Lower lobe of right lung (tissue), 2 donors: ENCODE results near the gene C5. TPM values are rescaled to one million over a fixed set of nuclear protein-coding genes. Genes with fewer than 3 reads are reported as not detected.
A peak's percentile ranks its signal among the peaks of the same experiment; 100 is the strongest.
"Not testable (repeated sequence)": the region's sequence is repeated elsewhere in the genome, so short reads cannot be mapped to it uniquely, and the experiment has no call there.

Experiments
- ATAC-seq, 2 donors: fragments of 200-7000 bp; cut with Tn5 transposase; one replicate each; pipeline ENCODE4 v1.9.1; 2020 to 2022; ENCODE audit warnings: mild to moderate bottlenecking in 2 of 2, moderate library complexity in 2 of 2
- DNase-seq: peaks from one replicate; pipeline ENCODE4 v3.0.0-alpha.2; 2020
- H3K27ac ChIP-seq: fragments of 200-600 bp; one replicate; pipeline ENCODE4 v1.8.0; 2022
- H3K27me3 ChIP-seq: fragments of 200-600 bp; one replicate; pipeline ENCODE4 v1.8.0; 2022; ENCODE audit warnings: low read depth
- H3K36me3 ChIP-seq: fragments of 200-600 bp; one replicate; pipeline ENCODE4 v1.8.0; 2022; ENCODE audit warnings: mild to moderate bottlenecking
- H3K4me1 ChIP-seq: fragments of 200-600 bp; one replicate; pipeline ENCODE4 v1.8.0; 2022
- H3K4me3 ChIP-seq: fragments of 200-600 bp; one replicate; pipeline ENCODE4 v1.8.0; 2022; ENCODE audit warnings: mild to moderate bottlenecking
- H3K9me3 ChIP-seq: fragments of 200-600 bp; one replicate; pipeline ENCODE4 v1.8.0; 2022
- CTCF ChIP-seq: fragments of 200-600 bp; IDR thresholded peaks from one replicate; pipeline ENCODE4 v1.8.0; 2022; ENCODE audit warnings: antibody characterized with exemption, mild to moderate bottlenecking
- intact Hi-C: fragments of 100-400 bp; cut with DNase I; formaldehyde crosslinking; loops from one replicate; pipeline ENCODE4 v1.11.0; 2022
- long read RNA-seq: library from polyadenylated mRNA; unstranded; transcript quantifications from one replicate; pipeline ENCODE4 v2.0.0, GENCODE V29; 2021
- total RNA-seq: library from RNA; stranded (reverse); fragmentation: NEBNext Ultra II Directional; extraction: Animal tissue kit (Norgen Biotek cat#: 25700); gene quantifications from one replicate; pipeline ENCODE4 v1.2.1, GENCODE V29; 2021
- donor health status: DM: no; HTN: yes; CAD: no; lungs with severe emphysema.

Gene C5
- 22.1 TPM for total RNA-seq
- long read RNA-seq, full-length matches to known transcripts: 2 of 11 reads
- long read RNA-seq, partial matches to known transcripts: 5 of 11 reads
- long read RNA-seq, other reads (novel, unspliced or antisense): 4 of 11 reads

GRCh38 chr9:121050128-121050988 is at the start of gene C5:
C5 (minus strand) TSS chr9:121050275; CDS start chr9:121050246, 29 bp downstream.
- no peaks in the 10 kb centered on the region for H3K27me3 ChIP-seq
- DNase-seq (no peak), ATAC-seq (no peak)
- H3K27ac ChIP-seq: no peak within 1 kb of the TSS
- no peaks in the 10 kb centered on the region for H3K9me3 ChIP-seq
- intact Hi-C loops: no loop called here
- no peaks in the 10 kb centered on the region for H3K36me3 ChIP-seq
- no peak for TF ChIP-seq CTCF
- peak within 1 kb of the TSS; percentile 15 for H3K4me3 ChIP-seq
- H3K4me1 ChIP-seq: no peaks in the 10 kb centered on the region

- no peaks in the 10 kb centered on the region for H3K9me3 ChIP-seq
- H3K4me3 ChIP-seq: no peak overlapping the region
- no peaks in the 10 kb centered on the region for H3K4me1 ChIP-seq
- no peak for TF ChIP-seq CTCF
- ATAC-seq: no peak
- H3K36me3 ChIP-seq: peaks cover 23% of the 10 kb centered on the region
- no peak overlapping the region for H3K27ac ChIP-seq
- DNase-seq: no peak
- intact Hi-C loops: no loop called here
- no peaks in the 10 kb centered on the region for H3K27me3 ChIP-seq
These were observed 48.6 kb upstream of the C5 start for GRCh38 chr9:121098567-121099198.

GRCh38 chr9:121095057-121095456 is 45.0 kb upstream of the C5 start:
- ATAC-seq: no peak
- Histone ChIP-seq H3K4me1 (no peaks in the 10 kb centered on the region), H3K36me3 (peaks cover 38% of the 10 kb centered on the region), H3K27ac (no peak overlapping the region), H3K27me3 (no peaks in the 10 kb centered on the region), H3K9me3 (no peaks in the 10 kb centered on the region), H3K4me3 (no peak overlapping the region)
- intact Hi-C loops: no loop called here
- DNase-seq: no peak
- no peak for TF ChIP-seq CTCF

GRCh38 chr9:121090743-121091142 is 40.7 kb upstream of the C5 start:
- H3K36me3 ChIP-seq: peaks cover 28% of the 10 kb centered on the region
- ATAC-seq, H3K4me1 ChIP-seq, H3K27me3 ChIP-seq, H3K27ac ChIP-seq, H3K9me3 ChIP-seq, H3K4me3 ChIP-seq, intact Hi-C loops, DNase-seq: not testable (repeated sequence)

GRCh38 chr9:121088576-121088975 is 38.5 kb upstream of the C5 start:
- H3K9me3 ChIP-seq: no peaks in the 10 kb centered on the region
- no peak overlapping the region for H3K4me3 ChIP-seq
- no peak for TF ChIP-seq CTCF
- DNase-seq (no peak), ATAC-seq (no peak)
- H3K4me1 ChIP-seq: no peaks in the 10 kb centered on the region
- no peaks in the 10 kb centered on the region for H3K27me3 ChIP-seq
- intact Hi-C loops: no loop called here
- no peak overlapping the region for H3K27ac ChIP-seq
- peaks cover 34% of the 10 kb centered on the region for H3K36me3 ChIP-seq

GRCh38 chr9:121085661-121086060 is 35.6 kb upstream of the C5 start:
- no peak overlapping the region for H3K27ac ChIP-seq
- no peaks in the 10 kb centered on the region for H3K9me3 ChIP-seq
- ATAC-seq (no peak), DNase-seq (no peak)
- H3K36me3 ChIP-seq: peaks cover 53% of the 10 kb centered on the region
- no peak for TF ChIP-seq CTCF
- H3K4me1 ChIP-seq: no peaks in the 10 kb centered on the region
- H3K27me3 ChIP-seq: no peaks in the 10 kb centered on the region
- intact Hi-C loops: no loop called here
- H3K4me3 ChIP-seq: no peak overlapping the region
